B cell (primary cell): Measurements from ENCODE around the gene DKK2.

ENCODE experiments used
- EZH2 ChIP-seq: IDR thresholded peaks from 2 replicates; pipeline ENCODE4 v1.6.1; 2012; ENCODE audit warnings: borderline replicate concordance, low read depth, mild to moderate bottlenecking, moderate library complexity, low read length; ENCODE audit not compliant: insufficient read depth, poor library complexity, severe bottlenecking
- TF ChIP-seq, protein P1 (sequence below): fragments of 200-600 bp; IDR thresholded peaks from one replicate; pipeline ENCODE4 v1.8.0; 2022; ENCODE audit warnings: antibody characterized with exemption, mild to moderate bottlenecking

DNA sequence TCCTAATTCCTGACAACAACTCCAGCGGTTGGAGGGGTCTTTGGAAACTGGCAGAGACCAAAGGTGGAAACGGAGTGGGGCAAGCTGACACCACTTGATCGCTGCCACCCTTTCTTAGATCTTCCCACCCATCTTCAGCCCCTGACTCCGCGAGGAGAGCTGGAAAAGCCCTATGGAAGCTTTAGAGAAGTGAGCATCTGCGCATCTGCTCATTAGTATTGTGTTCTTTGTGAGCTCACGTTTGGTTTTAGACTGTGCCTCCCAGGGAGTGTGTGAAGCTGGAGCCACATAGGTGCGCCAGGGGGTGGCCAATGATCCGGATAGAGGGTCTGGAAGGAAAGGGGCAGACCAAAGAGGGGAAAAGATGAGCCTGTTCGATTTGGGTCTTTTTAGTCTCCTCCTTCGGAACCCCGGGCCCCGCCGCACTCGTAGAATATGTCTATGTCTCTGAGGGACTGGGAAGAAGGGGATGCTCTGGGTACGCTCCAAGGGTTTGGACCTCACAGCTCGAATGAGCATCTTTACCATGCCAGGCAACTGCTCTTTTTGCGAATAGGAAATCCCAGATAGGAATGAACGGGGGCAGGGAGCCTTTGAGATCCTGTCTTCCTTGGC, 578 bp upstream of the DKK2 start:
- TF ChIP-seq, protein P1, sequence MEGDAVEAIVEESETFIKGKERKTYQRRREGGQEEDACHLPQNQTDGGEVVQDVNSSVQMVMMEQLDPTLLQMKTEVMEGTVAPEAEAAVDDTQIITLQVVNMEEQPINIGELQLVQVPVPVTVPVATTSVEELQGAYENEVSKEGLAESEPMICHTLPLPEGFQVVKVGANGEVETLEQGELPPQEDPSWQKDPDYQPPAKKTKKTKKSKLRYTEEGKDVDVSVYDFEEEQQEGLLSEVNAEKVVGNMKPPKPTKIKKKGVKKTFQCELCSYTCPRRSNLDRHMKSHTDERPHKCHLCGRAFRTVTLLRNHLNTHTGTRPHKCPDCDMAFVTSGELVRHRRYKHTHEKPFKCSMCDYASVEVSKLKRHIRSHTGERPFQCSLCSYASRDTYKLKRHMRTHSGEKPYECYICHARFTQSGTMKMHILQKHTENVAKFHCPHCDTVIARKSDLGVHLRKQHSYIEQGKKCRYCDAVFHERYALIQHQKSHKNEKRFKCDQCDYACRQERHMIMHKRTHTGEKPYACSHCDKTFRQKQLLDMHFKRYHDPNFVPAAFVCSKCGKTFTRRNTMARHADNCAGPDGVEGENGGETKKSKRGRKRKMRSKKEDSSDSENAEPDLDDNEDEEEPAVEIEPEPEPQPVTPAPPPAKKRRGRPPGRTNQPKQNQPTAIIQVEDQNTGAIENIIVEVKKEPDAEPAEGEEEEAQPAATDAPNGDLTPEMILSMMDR: no peak
- TF ChIP-seq EZH2: no peak
